IPS-18c (cell line): ENCODE data around the gene COL8A1.
"Not testable (repeated sequence)": the region's sequence is repeated elsewhere in the genome, so short reads cannot be mapped to it uniquely, and the experiment has no call there.

Source experiments
- H3K4me3 ChIP-seq: 2 replicates; pipeline ENCODE4 v1.7.0; 2013; ENCODE audit warnings: low read depth, mild to moderate bottlenecking, low read length, moderate library complexity; ENCODE audit not compliant: insufficient read depth
- H3K9me3 ChIP-seq: one replicate; pipeline ENCODE4 v1.6.1; 2013; ENCODE audit warnings: mild to moderate bottlenecking, low read length, moderate library complexity; ENCODE audit not compliant: control insufficient read depth, insufficient read depth

Gene COL8A1

DNA sequence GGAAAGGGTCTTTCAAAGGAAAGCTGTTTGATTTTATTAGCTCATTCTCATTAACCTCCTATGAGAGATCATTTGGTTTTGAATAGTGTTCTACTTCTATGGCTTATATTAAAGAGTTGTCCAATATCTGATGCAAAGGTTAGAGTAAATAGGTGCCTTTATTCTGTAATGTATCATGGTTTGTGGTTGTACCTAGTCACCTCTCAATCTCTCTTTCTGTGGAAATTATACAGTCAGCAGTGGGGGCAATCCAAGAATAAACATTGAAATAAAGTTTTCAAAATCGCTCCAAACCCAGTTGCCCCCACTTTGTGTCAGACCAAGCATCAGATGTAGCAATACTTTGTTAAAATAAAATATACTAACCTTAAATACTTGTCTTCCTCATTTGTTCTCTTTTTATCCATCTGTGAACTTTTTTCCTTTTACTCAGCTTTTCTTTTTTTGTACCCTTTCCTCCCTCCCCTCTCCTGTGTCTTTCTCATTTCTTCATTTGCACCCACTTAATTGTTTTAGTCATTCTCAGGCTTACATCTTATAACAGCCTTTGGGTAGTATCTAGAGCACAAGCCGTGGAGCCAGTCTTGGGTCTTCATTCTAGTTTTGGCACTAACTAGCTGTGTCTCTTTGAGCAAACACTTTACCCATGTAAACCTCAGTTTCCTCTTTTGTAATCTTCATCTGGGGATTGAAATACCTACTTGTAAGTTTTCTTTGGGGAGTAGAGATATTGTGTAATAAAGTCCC lies 196.0 kb downstream of the COL8A1 start:
- Histone ChIP-seq H3K9me3 (no peaks in the 10 kb centered on the region), H3K4me3 (no peak overlapping the region)

DNA sequence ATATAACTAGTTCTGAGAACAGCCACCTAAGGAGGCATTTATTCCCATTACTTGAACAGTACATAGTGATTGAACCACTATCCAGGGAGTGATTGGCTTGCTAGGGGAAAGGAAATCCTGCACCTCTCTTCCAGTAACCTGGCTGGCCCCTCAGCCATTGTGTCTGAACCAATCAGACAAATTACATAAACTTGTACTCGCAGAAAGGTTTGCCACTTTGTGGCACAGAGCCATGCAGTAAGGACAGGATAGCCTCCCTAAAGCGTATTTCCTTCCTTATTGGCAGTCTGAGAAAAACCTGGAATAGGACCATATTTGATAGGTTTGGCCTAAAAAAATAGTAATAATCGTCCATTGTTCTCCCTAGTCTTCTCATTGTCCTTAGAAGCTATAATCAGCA lies 198.3 kb downstream of the COL8A1 start:
- no peak overlapping the region for H3K4me3 ChIP-seq
- no peaks in the 10 kb centered on the region for H3K9me3 ChIP-seq

DNA sequence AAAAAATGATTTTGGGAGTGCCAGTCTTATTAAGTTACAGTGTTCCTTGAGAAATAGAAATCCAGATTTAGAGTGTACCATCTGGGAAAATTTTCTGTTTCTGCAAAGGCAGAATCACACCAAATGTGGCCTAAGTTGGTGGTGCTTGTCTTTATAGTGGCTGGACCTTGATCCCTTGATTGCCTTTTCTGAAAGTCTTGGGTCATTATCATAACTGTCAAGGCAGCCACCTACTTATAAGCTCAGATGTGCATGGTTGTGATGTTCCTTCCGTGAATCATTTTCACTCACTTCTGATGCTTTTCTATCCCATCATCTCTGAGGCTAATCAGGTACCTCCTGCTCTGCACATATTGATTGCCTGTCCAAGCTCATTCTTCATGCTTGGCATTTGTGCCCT lies 199.3 kb downstream of the COL8A1 start:
- H3K4me3 ChIP-seq = no peak overlapping the region
- no peaks in the 10 kb centered on the region for H3K9me3 ChIP-seq

DNA sequence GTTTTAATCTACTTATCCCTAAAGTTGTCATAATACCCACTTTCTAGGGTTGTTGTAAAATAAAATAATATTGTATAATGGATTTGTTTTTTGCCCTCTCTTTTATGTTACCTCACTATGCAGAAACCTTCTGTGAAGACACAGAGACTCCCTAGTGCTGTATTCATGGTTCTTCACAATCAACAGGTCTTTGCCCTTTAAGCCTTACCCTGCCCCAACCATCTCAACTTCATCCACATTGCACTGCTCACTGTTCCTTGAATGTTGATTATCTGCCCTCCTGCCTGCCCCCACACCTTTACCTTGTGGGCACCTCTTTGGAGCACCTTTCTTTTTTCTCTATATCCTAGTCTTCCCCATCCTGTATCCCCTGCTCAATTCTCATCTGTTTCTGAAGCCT lies 200.4 kb downstream of the COL8A1 start:
- Histone ChIP-seq H3K9me3 (no peaks in the 10 kb centered on the region), H3K4me3 (no peak overlapping the region)

DNA sequence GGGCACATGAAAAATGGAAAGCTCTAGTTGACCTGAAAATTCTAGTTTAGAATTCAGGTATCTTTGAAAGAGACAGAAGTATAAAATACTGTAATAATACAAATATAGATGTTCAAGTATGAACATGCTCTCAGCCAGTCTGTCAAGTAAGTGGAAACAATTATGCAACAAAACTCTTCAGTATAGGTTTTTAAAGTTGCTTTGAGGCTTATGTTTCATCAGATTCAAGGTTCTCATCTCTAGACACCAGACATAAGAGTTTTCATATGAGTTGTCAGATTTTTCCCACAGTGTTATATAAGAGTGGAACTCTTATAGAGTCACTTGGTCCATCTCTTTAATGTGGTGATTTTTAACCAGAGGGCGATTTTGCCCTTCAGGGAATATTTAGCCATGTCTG lies 201.2 kb downstream of the COL8A1 start:
- H3K9me3 ChIP-seq = no peaks in the 10 kb centered on the region
- no peak overlapping the region for H3K4me3 ChIP-seq

DNA sequence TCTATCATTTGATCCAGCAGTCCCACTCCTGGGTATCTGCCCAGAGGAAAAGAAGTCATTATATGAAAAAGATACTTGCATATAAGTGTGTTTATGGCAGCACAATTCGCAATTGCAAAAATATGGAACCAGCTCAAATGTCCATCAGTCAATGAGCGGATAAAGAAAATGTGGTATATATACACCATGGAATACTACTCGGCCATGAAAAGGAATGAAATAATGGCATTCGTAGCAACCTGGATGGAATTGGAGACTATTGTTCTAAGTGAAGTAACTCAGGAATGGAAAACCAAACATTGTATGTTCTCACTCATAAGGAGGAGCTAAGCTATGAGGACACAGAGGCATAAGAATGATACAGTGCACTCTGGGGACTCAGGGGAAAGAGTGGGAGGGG lies 203.6 kb downstream of the COL8A1 start:
- not testable (repeated sequence) for H3K4me3 ChIP-seq, H3K9me3 ChIP-seq

DNA sequence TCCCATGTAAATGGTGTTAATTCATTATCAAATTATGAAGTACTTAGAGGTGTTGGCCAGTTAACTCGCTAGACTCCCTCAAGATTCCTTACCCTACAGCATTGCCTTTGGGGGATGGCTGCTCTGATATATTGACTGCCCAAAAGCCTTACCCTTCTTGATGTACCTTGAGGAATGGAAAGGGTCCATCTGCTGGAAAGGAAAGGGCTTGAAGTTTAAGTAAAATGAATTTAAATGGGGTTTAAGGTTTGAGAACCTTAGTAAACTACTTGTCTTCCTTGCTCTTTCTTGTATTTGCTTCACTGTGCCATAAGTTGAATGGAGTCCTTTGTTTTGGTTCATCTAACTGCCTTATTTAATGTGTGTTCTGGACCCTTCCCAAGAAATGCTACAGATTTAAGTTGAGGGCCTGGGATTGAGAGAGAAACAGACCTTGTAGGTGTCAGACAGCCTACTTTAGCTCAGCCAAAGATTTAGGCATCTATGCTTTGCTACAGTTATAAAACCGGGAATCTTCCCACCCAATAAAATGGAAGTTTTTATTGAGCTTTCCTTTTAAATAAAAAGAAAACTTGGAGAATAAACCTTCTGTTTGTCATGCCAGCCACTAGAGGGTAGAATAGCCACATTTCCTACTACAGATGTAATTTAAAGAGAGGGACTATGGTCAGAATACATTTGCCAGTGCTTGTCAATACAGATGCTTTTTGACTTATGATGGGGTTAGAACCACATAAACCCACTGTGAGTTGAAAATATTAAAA lies 204.6 kb downstream of the COL8A1 start:
- no peaks in the 10 kb centered on the region for H3K9me3 ChIP-seq

DNA sequence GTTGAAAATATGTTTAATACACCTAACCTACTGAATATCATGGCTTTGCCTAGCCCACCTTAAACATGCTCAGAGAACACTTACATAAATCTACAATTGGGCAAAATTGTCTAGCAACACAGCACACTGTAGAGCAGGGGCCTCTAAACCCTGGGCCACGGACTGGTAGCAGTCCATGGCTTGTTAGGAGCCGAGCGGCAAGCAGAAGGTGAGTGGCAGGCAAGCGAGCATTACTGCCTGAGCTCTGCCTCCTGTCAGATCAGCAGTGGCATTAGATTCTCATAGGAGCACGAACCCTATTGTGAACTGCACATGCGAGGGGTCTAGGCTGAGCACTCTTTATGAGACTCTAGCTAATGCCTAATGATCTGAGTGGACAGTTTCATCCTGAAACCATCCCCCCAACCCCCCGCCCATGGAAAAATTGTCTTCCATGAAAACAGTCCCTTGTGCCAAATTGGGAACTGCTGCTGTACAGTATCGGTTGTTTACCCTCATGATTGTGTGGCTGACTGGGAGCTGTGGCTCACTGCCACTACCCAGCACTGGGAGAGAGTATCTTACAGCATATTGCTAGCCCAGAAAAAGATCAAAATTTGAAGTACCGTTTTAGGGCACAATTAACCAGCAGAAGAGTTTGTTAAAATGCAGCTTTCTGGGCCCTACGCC lies 205.3 kb downstream of the COL8A1 start:
- H3K4me3 ChIP-seq = no peak overlapping the region
- H3K9me3 ChIP-seq = no peaks in the 10 kb centered on the region

More for the DNA sequence above, 204.6 kb downstream of the COL8A1 start:
- H3K4me3 ChIP-seq = no peak overlapping the region

DNA sequence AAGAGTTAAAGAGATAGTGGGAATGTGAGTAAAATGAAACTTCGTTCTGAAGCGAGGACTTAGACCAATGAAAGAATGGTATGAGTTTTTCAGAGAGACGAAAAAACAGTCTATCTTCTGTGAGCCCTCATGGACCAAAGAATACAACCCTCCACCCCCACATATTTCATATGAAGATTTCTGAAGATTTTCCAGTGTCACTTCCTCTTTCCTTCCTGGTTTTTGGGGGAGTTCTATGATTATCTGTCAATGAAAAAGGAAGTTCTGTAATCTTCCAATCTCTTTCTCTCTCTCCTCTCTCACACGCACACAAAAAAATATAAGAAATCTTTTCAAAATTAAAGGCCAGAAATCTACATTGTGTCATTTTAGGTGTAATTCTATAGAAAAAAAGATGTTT lies 206.9 kb downstream of the COL8A1 start:
- no peak overlapping the region for H3K4me3 ChIP-seq
- no peaks in the 10 kb centered on the region for H3K9me3 ChIP-seq

DNA sequence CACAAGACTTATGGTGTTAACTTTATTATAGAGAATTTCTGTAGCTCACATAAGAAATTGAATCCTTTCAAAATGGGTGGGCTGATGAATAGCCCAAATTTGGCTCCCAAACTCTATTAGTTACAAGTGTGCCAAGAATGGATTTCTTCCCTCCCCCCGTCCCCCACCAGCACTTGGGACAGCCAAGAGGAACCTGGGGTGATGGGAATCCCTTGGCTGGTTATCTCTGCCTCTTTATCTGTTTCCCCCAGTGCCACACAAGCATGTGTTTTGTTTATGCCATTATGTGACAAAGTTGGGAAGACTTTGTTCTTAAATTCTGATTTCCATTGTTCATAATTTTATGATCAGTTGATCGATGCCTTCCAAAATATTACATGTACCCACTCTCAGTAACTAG lies 207.6 kb downstream of the COL8A1 start:
- no peaks in the 10 kb centered on the region for H3K9me3 ChIP-seq
- no peak overlapping the region for H3K4me3 ChIP-seq

DNA sequence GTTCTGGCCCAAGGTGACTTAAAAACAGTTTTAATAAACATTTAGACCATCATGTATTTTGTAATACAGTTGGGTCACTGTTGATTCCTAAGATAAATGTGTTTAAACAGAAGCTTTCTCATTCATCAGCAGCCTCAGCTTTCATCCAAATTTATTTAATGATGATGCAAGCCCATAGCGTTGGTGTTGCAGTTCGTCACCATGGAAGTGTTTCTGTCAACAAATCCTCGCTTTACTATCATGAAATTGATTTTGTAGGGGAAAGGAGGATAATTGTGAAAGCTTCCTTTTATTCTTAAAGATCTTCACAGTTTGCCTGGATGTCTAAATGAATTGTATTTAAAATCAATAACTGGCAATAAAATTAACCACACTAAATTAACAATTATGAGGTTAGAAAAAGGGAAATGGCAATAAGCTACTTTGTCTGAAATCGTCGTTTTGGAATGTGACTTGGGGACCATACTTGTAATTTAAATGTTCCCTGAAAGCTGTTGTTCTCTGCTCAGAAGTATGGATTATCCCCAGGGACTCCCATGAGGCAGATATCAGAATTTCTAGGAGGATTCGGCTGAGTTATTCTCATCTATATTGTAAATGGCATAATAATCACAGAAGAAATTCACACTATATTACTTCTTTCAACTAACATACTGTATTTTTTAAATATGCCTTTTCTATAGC lies 208.2 kb downstream of the COL8A1 start:
- no peak overlapping the region for H3K4me3 ChIP-seq
- no peaks in the 10 kb centered on the region for H3K9me3 ChIP-seq

DNA sequence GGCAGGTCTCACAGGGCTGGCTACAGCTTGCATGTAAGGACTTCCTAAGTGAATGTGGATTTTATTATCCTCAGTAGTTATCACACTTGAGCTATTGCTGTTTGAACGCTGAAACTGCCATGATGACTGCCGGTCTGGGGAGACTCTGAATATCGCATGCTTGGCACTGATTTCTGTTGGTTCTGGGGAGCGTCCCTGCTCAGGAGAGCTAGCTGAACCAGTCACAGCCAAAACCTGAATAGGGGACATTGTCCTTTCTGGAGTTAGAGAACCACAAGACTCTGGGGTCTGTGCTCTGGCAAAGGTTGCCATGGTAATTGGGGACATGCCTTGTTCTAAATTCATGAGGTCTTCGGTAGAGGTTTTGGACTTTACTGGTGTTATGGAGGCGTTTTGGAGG lies 210.0 kb downstream of the COL8A1 start:
- Histone ChIP-seq H3K9me3 (no peaks in the 10 kb centered on the region), H3K4me3 (no peak overlapping the region)
